K562 (cell line): ENCODE measurements around the gene LRRC3. TPM values are rescaled to one million over a fixed set of nuclear protein-coding genes. Genes with fewer than 3 reads are reported as not detected.

ENCODE experiments used
- ATAC-seq: fragments of 200-7000 bp; cut with Tn5 transposase; 3 replicates; pipeline ENCODE4 v1.9.1; 2020; ENCODE audit warnings: moderate library complexity
- BruUV-seq: library from RNA; stranded (reverse); fragments of 400-500 nt; replicated peaks from 2 replicates; lab custom pipeline; 2021; lab: Mats Ljungman, UMichigan
- CTCF ChIA-PET: fragments of 300-600 bp; formaldehyde crosslinking; extraction: SDS; loops from one replicate; lab custom pipeline; 2021; ENCODE audit warnings: low intra/inter-chr PET ratio; lab: Yijun Ruan, JAX
- POLR2A ChIA-PET: fragments of 300-600, 350-650 bp; sonication (Branson Sonifier 250); formaldehyde crosslinking; extraction: SDS; loops from one replicate; lab custom pipeline; 2021; ENCODE audit warnings: antibody characterized with exemption, inconsistent platforms; lab: Yijun Ruan, JAX
- DNase-seq, 4 experiments: peaks; one replicate each; pipeline versions ENCODE4 v3.0.0 to v3.0.0-alpha.2; 2011 to 2018; ENCODE audit warnings: low spot score in 3 of 4, mixed read lengths in 3 of 4; ENCODE audit errors: extremely low read depth in 1 of 4
- FAIRE-seq: peaks from 2 replicates; lab custom pipeline; 2011; peaks lifted over from hg19 to GRCh38; lab: Jason Lieb, UNC
- H2AFZ ChIP-seq: 2 replicates; pipeline ENCODE4 v1.6.0; 2011; ENCODE audit warnings: low read depth, low read length, control low read depth, inconsistent platforms
- H3K27ac ChIP-seq: fragments of 200-600 bp; 3 replicates; pipeline ENCODE4 v1.8.0; 2011; ENCODE audit warnings: low read depth, mild to moderate bottlenecking, control low read depth, inconsistent platforms, low read length, moderate library complexity, mixed read lengths; ENCODE audit errors: extremely low read depth
- H3K27me3 ChIP-seq, 2 experiments: fragments of 300-600 bp in 1 of 2; 2 replicates in 1 of 2; 3 replicates in 1 of 2; pipeline versions ENCODE4 v1.6.0 to v1.8.0; 2011; ENCODE audit warnings: inconsistent platforms in 2 of 2, low read length in 2 of 2, mild to moderate bottlenecking in 1 of 2, mixed read lengths in 1 of 2, moderate library complexity in 1 of 2; ENCODE audit not compliant: control insufficient read depth in 2 of 2, insufficient read depth in 2 of 2
- H3K36me3 ChIP-seq: fragments of 300-600 bp; 3 replicates; pipeline ENCODE4 v1.8.0; 2011; ENCODE audit warnings: mild to moderate bottlenecking, low read length, inconsistent platforms; ENCODE audit not compliant: control insufficient read depth, insufficient read depth
- H3K4me1 ChIP-seq, 2 experiments: fragments of 200-600 bp in 1 of 2; replicated peaks in 1 of 2; 2 replicates in 1 of 2; 3 replicates in 1 of 2; pipeline versions ENCODE4 v1.5.1 to v1.8.0; 2011; ENCODE audit warnings: inconsistent platforms in 2 of 2, low read length in 2 of 2, mild to moderate bottlenecking in 1 of 2, mixed read lengths in 1 of 2, moderate library complexity in 1 of 2; ENCODE audit not compliant: control insufficient read depth in 2 of 2, insufficient read depth in 2 of 2
- H3K4me2 ChIP-seq: 2 replicates; pipeline ENCODE4 v1.6.1; 2011; ENCODE audit warnings: low read length, control low read depth, inconsistent platforms, mixed read lengths; ENCODE audit not compliant: insufficient read depth
- H3K4me3 ChIP-seq: fragments of 200-600 bp; sonication (generic), shearing (Covaris generic); 2 replicates; pipeline ENCODE4 v1.5.1; 2016; ENCODE audit warnings: control low read depth, inconsistent platforms
- H3K79me2 ChIP-seq: fragments of 200-600 bp; 3 replicates; pipeline ENCODE4 v1.8.0; 2011; ENCODE audit warnings: low read length, inconsistent platforms; ENCODE audit not compliant: control insufficient read depth, insufficient read depth
- H3K9ac ChIP-seq, 2 experiments: 2 replicates each; pipeline versions ENCODE4 v1.6.0 to v1.6.1; 2011; ENCODE audit warnings: low read depth in 2 of 2, low read length in 2 of 2, control low read depth in 1 of 2, inconsistent platforms in 1 of 2, mild to moderate bottlenecking in 1 of 2, mixed read lengths in 1 of 2; ENCODE audit not compliant: insufficient read depth in 1 of 2
- H3K9me1 ChIP-seq: one replicate; pipeline ENCODE4 v1.6.0; 2011; ENCODE audit warnings: inconsistent platforms, mild to moderate bottlenecking, low read length, moderate library complexity; ENCODE audit not compliant: control insufficient read depth, insufficient read depth
- H3K9me3 ChIP-seq: replicated peaks from 2 replicates; pipeline ENCODE4 v1.5.1; 2011; ENCODE audit warnings: low read depth, low read length, inconsistent platforms; ENCODE audit not compliant: control insufficient read depth, insufficient read depth
- H4K20me1 ChIP-seq: replicated peaks from 2 replicates; pipeline ENCODE4 v1.6.1; 2011; ENCODE audit warnings: low read length, inconsistent platforms, mixed read lengths; ENCODE audit not compliant: control insufficient read depth, insufficient read depth
- CHCHD3 ChIP-seq: fragments of 250-450 bp; sonication (Bioruptor Pico); IDR thresholded peaks from 2 replicates; pipeline ENCODE4 v2.1.2; 2022; ENCODE audit warnings: mild to moderate bottlenecking
- MYNN ChIP-seq, 2 experiments: sonication (generic); formaldehyde crosslinking in 1 of 2; IDR thresholded peaks; 2 replicates each; pipeline versions ENCODE4 v1.5.0 to v1.6.1; 2016 to 2020; ENCODE audit warnings: antibody characterized with exemption in 1 of 2, missing genetic modification reagents in 1 of 2
- NR2C2 ChIP-seq, 2 experiments: fragments of 200-800 bp in 1 of 2; sonication (Bioruptor generic) in 1 of 2; sonication (generic) in 1 of 2; formaldehyde crosslinking in 1 of 2; IDR thresholded peaks; 2 replicates each; pipeline versions ENCODE4 v1.6.1 to v1.8.0; 2016 to 2022; ENCODE audit warnings: mild to moderate bottlenecking in 1 of 2, missing compliant biosample characterization in 1 of 2, missing genetic modification characterization in 1 of 2, missing genetic modification reagents in 1 of 2
- PRMT5 ChIP-seq: sonication (generic); formaldehyde crosslinking; IDR thresholded peaks from 2 replicates; pipeline ENCODE4 v1.5.0; 2020; ENCODE audit warnings: missing genetic modification reagents
- SLC30A9 ChIP-seq: fragments of 250-450 bp; sonication (Bioruptor Pico); IDR thresholded peaks from 2 replicates; pipeline ENCODE4 v1.8.0; 2022; ENCODE audit warnings: mild to moderate bottlenecking, moderate library complexity
- STAT5A ChIP-seq: IDR thresholded peaks from 2 replicates; pipeline ENCODE4 v1.6.1; 2012; ENCODE audit warnings: low read length, inconsistent platforms, borderline replicate concordance
- TAF1 ChIP-seq: IDR thresholded peaks from 2 replicates; pipeline ENCODE4 v1.6.1; 2011; ENCODE audit warnings: mild to moderate bottlenecking, low read length, moderate library complexity; ENCODE audit not compliant: insufficient read depth, control insufficient read depth, severe bottlenecking; ENCODE audit errors: extremely low read depth
- ZBTB43 ChIP-seq: sonication (generic); formaldehyde crosslinking; IDR thresholded peaks from 2 replicates; pipeline ENCODE4 v1.8.0; 2023; ENCODE audit warnings: mild to moderate bottlenecking, missing genetic modification reagents
- WGBS: fragments of 100-300 bp; shearing (Covaris generic); methylation state at CpG from one replicate; pipeline ENCODE4 v1.1.6; 2016; ENCODE audit warnings: low coverage, mixed read lengths; ENCODE audit not compliant: insufficient coverage; ENCODE audit errors: missing lambda C conversion rate; 5-methylcytosine and 5-hydroxymethylcytosine counted together
- in situ Hi-C: fragments of 300-500 bp; cut with MboI; formaldehyde crosslinking; loops from 4 replicates; pipeline ENCODE4 v1.15.0; 2018; ENCODE audit warnings: inconsistent platforms, mixed read lengths
- intact Hi-C: fragments of 100-400 bp; cut with micrococcal nuclease; formaldehyde crosslinking; loops from 2 replicates; pipeline ENCODE4 v1.14.2; 2022
- polyA plus RNA-seq, 8 experiments: library from polyadenylated mRNA; depleted of rRNA in 4 of 8; stranded (reverse) in 5 of 8; unstranded in 3 of 8; fragments of >200 nt; fragmentation: Nextera tagmentation in 2 of 8; fragmentation: Illumina TruSeq in 1 of 8; extraction: Ambion mirVana in 2 of 8; extraction: Trizol in 1 of 8; gene quantifications; 2 replicates each; pipeline versions ENCODE4 v1.2.1 to v1.2.3, GENCODE V29; 2011 to 2014; ENCODE audit warnings: inconsistent platforms in 1 of 8, missing spikeins in 1 of 8
- total RNA-seq, 7 experiments: library from RNA; depleted of rRNA in 6 of 7; stranded (reverse); fragments of >200 nt in 6 of 7; fragmentation: Illumina TruSeq in 2 of 7; extraction: Trizol in 2 of 7; gene quantifications; 2 replicates each; pipeline versions ENCODE4 v1.2.1 to v1.2.3, GENCODE V29; 2011 to 2021; ENCODE audit warnings: low replicate concordance in 1 of 7

LRRC3 gene
- total and polyA plus RNA-seq, 9 of the 15 experiments (the other 6 are each of a cell fraction or from before 2014, with no cell fraction given) = 0.04 TPM; not detected in 7

- DNase-seq (no peak), FAIRE-seq (no peak), ATAC-seq (no peak)
- 2% methylated on average over 17 of the region's 17 CpGs for WGBS
- Histone ChIP-seq H3K27me3 (peaks cover 29 to 83% of the 10 kb centered on the region in 2 experiments), H3K9me3 (no peaks in the 10 kb centered on the region; the same call in 1 of the 2 replicates), H3K4me3 (no peak overlapping the region), H3K36me3 (no peaks in the 10 kb centered on the region), H3K27ac (no peak overlapping the region), H3K9ac (peak overlapping the region in 1 of 2 experiments; percentile 35; a peak in 1 of 4 replicates), H2AFZ (no peak overlapping the region), H3K79me2 (no peaks in the 10 kb centered on the region), H3K4me2 (no peak overlapping the region), H4K20me1 (peaks cover 4% of the 10 kb centered on the region; the same call in 1 of the 2 replicates), H3K4me1 (peaks cover 0 to 25% of the 10 kb centered on the region in 2 experiments; a peak in 1 of 5 replicates), H3K9me1 (no peaks in the 10 kb centered on the region)
- POLR2A ChIA-PET = interaction anchor here (0.9 to 2.7 kb wide), 2 partner anchors 11 to 276 kb away, joined by 3 to 15 read pairs; no protein-coding TSS in a partner anchor
- CTCF ChIA-PET = interaction anchor here (0.6 kb wide), 1 partner anchor 359 kb away, joined by 3 read pairs; no protein-coding TSS in a partner anchor
- BruUV-seq = no TSS peak
- intact Hi-C loops = no loop called here
- in situ Hi-C loops = no loop called here
- TF ChIP-seq ZBTB43 (CRISPR knock-in tag) (peak; percentile 97), MYNN (IDR thresholded peaks at IDR 0.05) (peak; percentile 87; the same call in 1 of the 2 replicates), MYNN (CRISPR knock-in tag; IDR thresholded peaks at IDR 0.05) (no peak), NR2C2 (CRISPR knock-in tag; IDR thresholded peaks at IDR 0.05) (no peak), NR2C2 (tag; IDR thresholded peaks at IDR 0.05) (no peak), STAT5A (no peak), PRMT5 (no peak), CHCHD3 (CRISPR knock-in tag) (no peak), TAF1 (no peak), SLC30A9 (CRISPR knock-in tag) (no peak)
These were observed 11.9 kb upstream of the LRRC3 start for GRCh38 chr21:44443291-44443890.
